WERI-Rb-1 (cell line): ENCODE results near the gene ZSCAN5A.
"Not testable (repeated sequence)": the region's sequence is repeated elsewhere in the genome, so short reads cannot be mapped to it uniquely, and the experiment has no call there.

Experiments
- DNase-seq: peaks from one replicate; pipeline ENCODE4 v3.0.0-alpha.2; 2020
- H3K27ac ChIP-seq: fragments of 250-450 bp; sonication (Bioruptor Pico); 2 replicates; pipeline ENCODE4 v1.5.1; 2020; ENCODE audit warnings: mild to moderate bottlenecking, moderate library complexity
- H3K27me3 ChIP-seq: fragments of 250-450 bp; sonication (Bioruptor Pico); 2 replicates; pipeline ENCODE4 v1.5.1; 2021; ENCODE audit warnings: mild to moderate bottlenecking, low read depth, moderate library complexity; ENCODE audit not compliant: insufficient read depth, severe bottlenecking
- H3K36me3 ChIP-seq: fragments of 250-450 bp; sonication (Bioruptor Pico); 2 replicates; pipeline ENCODE4 v1.5.1; 2020; ENCODE audit warnings: mild to moderate bottlenecking, moderate library complexity
- H3K4me3 ChIP-seq: 2 replicates; pipeline ENCODE4 v1.5.1; 2011; ENCODE audit warnings: low read depth, mild to moderate bottlenecking, control low read depth, low read length
- H3K9me3 ChIP-seq: fragments of 250-450 bp; sonication (Bioruptor Pico); 2 replicates; pipeline ENCODE4 v1.5.1; 2021; ENCODE audit warnings: mild to moderate bottlenecking, moderate library complexity; ENCODE audit not compliant: severe bottlenecking
- CTCF ChIP-seq: IDR thresholded peaks from 2 replicates; pipeline ENCODE4 v1.5.1; 2011; ENCODE audit warnings: low read depth, mild to moderate bottlenecking, control low read depth, inconsistent platforms, low read length

Gene ZSCAN5A

DNA sequence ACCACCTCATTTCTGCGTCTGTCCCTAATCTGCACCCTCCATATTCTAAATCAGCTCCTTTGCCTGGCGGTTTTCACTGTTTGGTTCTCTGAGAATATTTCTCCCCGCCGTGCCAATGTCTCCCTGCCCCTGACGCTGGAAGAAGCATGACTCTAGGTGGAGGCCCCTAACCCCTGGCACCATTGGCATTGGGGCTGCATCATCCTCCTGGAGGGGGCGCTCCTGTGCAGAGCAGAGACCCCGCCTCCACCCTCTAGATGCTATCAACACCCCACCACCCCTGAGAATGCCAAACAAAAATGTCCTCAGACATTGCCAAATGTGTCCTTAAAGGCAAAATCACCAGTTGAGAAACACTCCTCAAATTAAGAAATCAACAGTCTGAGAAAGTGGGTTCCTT is 123.5 kb downstream of the ZSCAN5A start:
- DNase-seq, result no peak
- H3K27ac ChIP-seq, result no peak overlapping the region
- no peak for TF ChIP-seq CTCF
- no peaks in the 10 kb centered on the region for H3K27me3 ChIP-seq
- H3K9me3 ChIP-seq, result no peaks in the 10 kb centered on the region
- no peak overlapping the region for H3K4me3 ChIP-seq
- H3K36me3 ChIP-seq, result no peaks in the 10 kb centered on the region

DNA sequence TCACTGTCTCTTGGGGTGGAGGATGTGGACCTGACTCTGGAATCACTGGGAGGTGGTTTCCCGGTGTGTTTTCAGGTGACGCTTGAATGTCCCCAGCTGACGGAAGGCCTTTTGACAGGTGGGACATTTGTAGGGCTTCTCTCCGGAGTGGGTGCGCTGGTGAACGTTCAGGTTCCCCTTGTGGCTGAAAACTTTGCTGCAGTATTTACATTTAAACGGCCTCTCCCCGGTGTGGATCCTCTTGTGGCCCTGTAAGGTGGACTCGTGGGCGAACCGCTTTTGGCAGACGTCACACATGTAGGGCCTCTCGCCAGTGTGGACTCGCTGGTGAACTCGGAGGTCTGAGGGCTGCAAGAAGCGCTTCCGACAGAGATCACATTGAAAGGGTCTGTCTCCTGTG is 124.9 kb downstream of the ZSCAN5A start:
- H3K4me3 ChIP-seq, result no peak overlapping the region
- H3K27ac ChIP-seq, result no peak overlapping the region
- no peaks in the 10 kb centered on the region for H3K9me3 ChIP-seq
- H3K36me3 ChIP-seq, result no peaks in the 10 kb centered on the region
- 0 out of 2 replicates have a peak, but pooled peaks have one; percentile 10 for TF ChIP-seq CTCF
- no peaks in the 10 kb centered on the region for H3K27me3 ChIP-seq
- DNase-seq, result no peak

- H3K4me3 ChIP-seq, result no peak overlapping the region
- DNase-seq, result no peak
- no peak for TF ChIP-seq CTCF
Observed at GRCh38 chr19:56177564-56178243, 136.9 kb downstream of the ZSCAN5A start.

GRCh38 chr19:56176881-56177280 is 137.8 kb downstream of the ZSCAN5A start:
- no peaks in the 10 kb centered on the region for H3K27me3 ChIP-seq
- H3K4me3 ChIP-seq, result no peak overlapping the region
- no peaks in the 10 kb centered on the region for H3K36me3 ChIP-seq
- no peak for TF ChIP-seq CTCF
- no peak for DNase-seq
- no peak overlapping the region for H3K27ac ChIP-seq
- no peaks in the 10 kb centered on the region for H3K9me3 ChIP-seq

More at GRCh38 chr19:56177564-56178243, 136.9 kb downstream of the ZSCAN5A start:
- H3K36me3 ChIP-seq, result no peaks in the 10 kb centered on the region
- H3K27me3 ChIP-seq, result no peaks in the 10 kb centered on the region
- no peak overlapping the region for H3K27ac ChIP-seq
- H3K9me3 ChIP-seq, result no peaks in the 10 kb centered on the region

DNA sequence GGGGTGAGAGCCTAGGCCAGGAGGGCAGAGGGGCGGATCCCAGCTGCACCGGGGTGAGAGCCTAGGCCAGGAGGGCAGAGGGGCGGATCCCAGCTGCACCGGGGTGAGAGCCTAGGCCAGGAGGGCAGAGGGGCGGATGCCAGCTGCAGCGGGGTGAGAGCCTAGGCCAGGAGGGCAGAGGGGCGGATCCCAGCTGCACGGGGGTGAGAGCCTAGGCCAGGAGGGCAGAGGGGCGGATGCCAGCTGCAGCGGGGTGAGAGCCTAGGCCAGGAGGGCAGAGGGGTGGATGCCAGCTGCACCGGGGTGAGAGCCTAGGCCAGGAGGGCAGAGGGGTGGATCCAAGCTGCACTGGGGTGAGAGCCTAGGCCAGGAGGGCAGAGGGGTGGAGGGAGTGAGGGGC is 138.3 kb downstream of the ZSCAN5A start:
- not testable (repeated sequence) for H3K27ac ChIP-seq, H3K27me3 ChIP-seq, DNase-seq, H3K4me3 ChIP-seq, H3K9me3 ChIP-seq, H3K36me3 ChIP-seq

DNA sequence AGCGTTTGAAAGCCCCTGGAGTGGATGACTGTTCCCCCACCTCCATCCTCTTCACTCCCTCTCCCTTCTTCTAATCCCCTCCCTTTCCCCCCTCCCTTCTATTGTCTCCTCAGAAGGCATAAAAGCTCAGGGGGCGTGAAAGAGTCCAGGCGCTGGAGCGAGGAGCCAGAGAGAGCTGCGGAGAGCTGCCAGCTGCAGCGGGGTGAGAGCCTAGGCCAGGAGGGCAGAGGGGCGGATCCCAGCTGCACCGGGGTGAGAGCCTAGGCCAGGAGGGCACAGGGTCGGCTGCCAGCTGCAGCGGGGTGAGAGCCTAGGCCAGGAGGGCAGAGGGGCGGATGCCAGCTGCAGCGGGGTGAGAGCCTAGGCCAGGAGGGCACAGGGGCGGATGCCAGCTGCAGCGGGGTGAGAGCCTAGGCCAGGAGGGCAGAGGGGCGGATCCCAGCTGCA is 138.8 kb downstream of the ZSCAN5A start, which contains the start of gene GALP:
TSS of gene GALP (plus strand) at position 148 of the 447 bp plus-strand sequence. CDS start 1,101 bp downstream, outside the sequence.
- H3K27ac ChIP-seq, H3K27me3 ChIP-seq, H3K4me3 ChIP-seq, H3K36me3 ChIP-seq, H3K9me3 ChIP-seq: not testable (repeated sequence)
- DNase-seq, result peak; percentile 35

DNA sequence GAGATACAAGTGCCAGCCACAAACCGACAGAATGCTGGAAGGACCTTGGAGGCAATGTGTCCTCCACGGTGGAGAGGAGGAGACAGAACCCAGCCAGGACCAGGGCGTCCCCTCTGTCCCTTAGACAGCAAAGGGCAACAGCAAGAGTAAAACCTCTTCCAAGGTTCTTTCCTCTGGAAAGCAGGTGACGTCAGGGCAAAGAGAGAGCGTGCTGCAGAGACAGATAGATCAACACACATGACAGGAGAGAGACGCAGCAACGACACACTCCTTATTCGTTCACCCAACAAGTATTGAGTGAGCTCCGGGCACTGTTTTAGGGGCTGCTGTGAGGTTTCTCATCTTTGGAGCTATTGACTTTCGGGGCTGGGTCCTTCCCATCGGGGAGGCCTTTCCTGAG is 140.1 kb downstream of the ZSCAN5A start:
- H3K4me3 ChIP-seq, result no peak overlapping the region
- no peaks in the 10 kb centered on the region for H3K9me3 ChIP-seq
- no peaks in the 10 kb centered on the region for H3K36me3 ChIP-seq
- no peak for TF ChIP-seq CTCF
- H3K27ac ChIP-seq, result no peak overlapping the region
- no peaks in the 10 kb centered on the region for H3K27me3 ChIP-seq
- no peak for DNase-seq
